B cell (primary cell): ENCODE data around the gene CCDC186. TPM values are rescaled to one million over a fixed set of nuclear protein-coding genes. Genes with fewer than 3 reads are reported as not detected.

ENCODE experiments used
- ATAC-seq: fragments of 200-7000 bp; cut with Tn5 transposase; one replicate; pipeline ENCODE4 v1.10.0; 2021; ENCODE audit warnings: low read depth, mild to moderate bottlenecking, moderate number of reproducible peaks, moderate library complexity
- CTCF ChIA-PET: fragments of 350-600 bp; sonication (Branson Sonifier 250); formaldehyde crosslinking; loops from one replicate; lab custom pipeline; 2021; ENCODE audit warnings: antibody characterized with exemption, inconsistent platforms; lab: Charles Lee
- POLR2A ChIA-PET: fragments of 350-600 bp; sonication (Branson Sonifier 250); formaldehyde crosslinking; loops from one replicate; lab custom pipeline; 2021; ENCODE audit warnings: antibody characterized with exemption; lab: Charles Lee
- DNase-seq: peaks from one replicate; pipeline ENCODE4 v3.0.0; 2013
- H2AFZ ChIP-seq: 2 replicates; pipeline ENCODE4 v1.6.1; 2012; ENCODE audit warnings: mild to moderate bottlenecking, low read depth, low read length; ENCODE audit not compliant: insufficient read depth, poor library complexity, severe bottlenecking
- H3K27ac ChIP-seq, 2 donors: 1 replicate in 1 of 2; 2 replicates in 1 of 2; pipeline ENCODE4 v1.5.1; 2012 to 2013; ENCODE audit warnings: low read length in 2 of 2, mild to moderate bottlenecking in 2 of 2, moderate library complexity in 1 of 2
- H3K27me3 ChIP-seq, 4 experiments: fragments of 200-600 bp in 1 of 4; sonication (generic) in 1 of 4; replicated peaks in 1 of 4; 1 replicate in 2 of 4; 2 replicates in 2 of 4; pipeline versions ENCODE4 v1.6.1 to v1.7.0; 2013 to 2016; ENCODE audit warnings: low read length in 3 of 4, mild to moderate bottlenecking in 2 of 4, mixed read lengths in 1 of 4, moderate library complexity in 1 of 4; ENCODE audit not compliant: insufficient read depth in 4 of 4, control insufficient read depth in 3 of 4; ENCODE audit errors: control extremely low read depth in 1 of 4
- H3K36me3 ChIP-seq, 2 experiments: replicated peaks in 1 of 2; 1 replicate in 1 of 2; 2 replicates in 1 of 2; pipeline versions ENCODE4 v1.6.1 to v1.7.1; 2013; ENCODE audit warnings: low read length in 1 of 2; ENCODE audit not compliant: insufficient read depth in 2 of 2, control insufficient read depth in 1 of 2; ENCODE audit errors: control extremely low read depth in 1 of 2, extremely low read depth in 1 of 2
- H3K4me1 ChIP-seq, 2 donors: fragments of 200-600 bp in 1 of 2; sonication (generic) in 1 of 2; 1 replicate in 1 of 2; 2 replicates in 1 of 2; pipeline versions ENCODE4 v1.5.1 to v1.6.1; 2013 to 2017; ENCODE audit warnings: low read length in 2 of 2; ENCODE audit not compliant: control insufficient read depth in 2 of 2, insufficient read depth in 2 of 2
- H3K4me2 ChIP-seq: replicated peaks from 2 replicates; pipeline ENCODE3; 2012; ENCODE audit warnings: mild to moderate bottlenecking, low read depth, low read length; ENCODE audit not compliant: poor library complexity, severe bottlenecking
- H3K4me3 ChIP-seq, 5 experiments: fragments of 200-600 bp in 1 of 5; sonication (generic) in 1 of 5; 1 replicate in 3 of 5; 2 replicates in 2 of 5; pipeline versions ENCODE4 v1.5.1 to v1.7.0; 2011 to 2016; ENCODE audit warnings: low read length in 4 of 5, mild to moderate bottlenecking in 4 of 5, low read depth in 2 of 5, control low read depth in 1 of 5, moderate library complexity in 1 of 5; ENCODE audit not compliant: insufficient read depth in 1 of 5; ENCODE audit errors: control extremely low read depth in 1 of 5, extremely low read depth in 1 of 5
- H3K79me2 ChIP-seq: fragments of 200-600 bp; sonication (generic); one replicate; pipeline ENCODE4 v1.6.0; 2016; ENCODE audit warnings: low read length; ENCODE audit not compliant: control insufficient read depth, insufficient read depth
- H3K9ac ChIP-seq: fragments of 200-600 bp; sonication (generic); 2 replicates; pipeline ENCODE4 v1.6.1; 2017; ENCODE audit warnings: mild to moderate bottlenecking, low read length, moderate library complexity
- H3K9me3 ChIP-seq, 3 donors: one replicate each; pipeline versions ENCODE4 v1.6.1 to v1.7.1; 2013; ENCODE audit warnings: low read length in 2 of 3; ENCODE audit not compliant: control insufficient read depth in 2 of 3, insufficient read depth in 1 of 3; ENCODE audit errors: control extremely low read depth in 1 of 3
- H4K20me1 ChIP-seq: 2 replicates; pipeline ENCODE4 v1.6.0; 2012; ENCODE audit warnings: mild to moderate bottlenecking, low read length; ENCODE audit not compliant: insufficient read depth, control insufficient read depth, poor library complexity, severe bottlenecking
- H3K27ac Mint-ChIP-seq: one replicate; pipeline ENCODE4 v1.8.0; 2021; ENCODE audit warnings: mixed read lengths
- H3K27me3 Mint-ChIP-seq: one replicate; pipeline ENCODE4 v1.8.0; 2021; ENCODE audit warnings: mixed read lengths
- H3K4me1 Mint-ChIP-seq: one replicate; pipeline ENCODE4 v1.8.0; 2021; ENCODE audit warnings: mixed read lengths
- H3K4me3 Mint-ChIP-seq: one replicate; pipeline ENCODE4 v1.8.0; 2021; ENCODE audit warnings: mixed read lengths
- H3K9me3 Mint-ChIP-seq: one replicate; pipeline ENCODE4 v1.8.0; 2022; ENCODE audit warnings: mixed read lengths; ENCODE audit not compliant: insufficient read depth
- CTCF ChIP-seq: fragments of 200-600 bp; IDR thresholded peaks from one replicate; pipeline ENCODE4 v1.8.0; 2022; ENCODE audit warnings: antibody characterized with exemption, mild to moderate bottlenecking
- EZH2 ChIP-seq: IDR thresholded peaks from 2 replicates; pipeline ENCODE4 v1.6.1; 2012; ENCODE audit warnings: borderline replicate concordance, low read depth, mild to moderate bottlenecking, moderate library complexity, low read length; ENCODE audit not compliant: insufficient read depth, poor library complexity, severe bottlenecking
- WGBS: methylation state at CpG from one replicate; pipeline ENCODE4 v1.1.5; 2013; ENCODE audit warnings: missing lambda C conversion rate; ENCODE audit not compliant: insufficient coverage; 5-methylcytosine and 5-hydroxymethylcytosine counted together
- intact Hi-C: fragments of 100-400 bp; cut with micrococcal nuclease; formaldehyde crosslinking; loops from one replicate; pipeline ENCODE4 v1.10.0; 2022
- polyA plus RNA-seq: library from polyadenylated mRNA; depleted of rRNA; stranded (reverse); fragments of >200 nt; gene quantifications from 2 replicates; pipeline ENCODE4 v1.2.3, GENCODE V29; 2012
- total RNA-seq, 2 donors: library from RNA; stranded (reverse); fragments of 120-200 nt in 1 of 2; gene quantifications; 1 replicate in 1 of 2; 2 replicates in 1 of 2; pipeline versions ENCODE4 v1.2.3 to v1.2.4, GENCODE V29; 2013 to 2022

Gene CCDC186
- total and polyA plus RNA-seq, 2 donors (not counting 1 experiment from before 2014, with no cell fraction given) = 8.0 to 33.8 TPM

DNA sequence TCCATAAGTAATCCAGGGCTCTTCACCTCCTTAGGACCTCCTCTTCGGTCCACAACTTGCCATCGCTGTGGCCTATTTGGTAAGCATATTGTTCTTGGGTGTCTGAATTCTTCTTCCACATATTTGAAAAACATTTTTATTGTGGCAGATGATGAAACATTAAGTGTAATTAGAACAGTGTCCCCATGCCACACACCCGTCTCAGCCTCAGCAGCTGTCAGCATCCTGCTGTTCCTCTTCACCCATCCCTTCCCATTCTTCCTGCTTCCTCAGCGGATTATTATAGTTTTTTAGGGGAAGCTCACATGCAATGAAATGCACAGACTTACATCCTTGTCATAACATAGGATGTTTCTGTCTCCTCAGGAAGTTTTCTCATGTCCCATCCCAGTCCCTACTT is 25.2 kb upstream of the CCDC186 start:
- Histone ChIP-seq H3K9me3 (no peaks in the 10 kb centered on the region), H3K36me3 (no peaks in the 10 kb centered on the region), H3K27me3 (no peaks in the 10 kb centered on the region), H3K79me2 (no peaks in the 10 kb centered on the region), H3K27ac (no peak overlapping the region), H3K4me2 (no peak overlapping the region), H3K4me1 (no peaks in the 10 kb centered on the region), H2AFZ (no peak overlapping the region), H3K9ac (no peak overlapping the region), H3K4me3 (no peak overlapping the region), H4K20me1 (no peaks in the 10 kb centered on the region)
- Mint-ChIP-seq H3K9me3 (no peaks in the 10 kb centered on the region), H3K4me3 (no peak overlapping the region), H3K27ac (no peak overlapping the region), H3K4me1 (no peaks in the 10 kb centered on the region), H3K27me3 (peaks cover 42% of the 10 kb centered on the region)
- 100% methylated on average over 2 of the region's 4 CpGs for WGBS
- ChIA-PET POLR2A (no interaction called here), CTCF (no interaction called here)
- intact Hi-C loops = no loop called here
- TF ChIP-seq EZH2 (no peak), CTCF (no peak)
- ATAC-seq = no peak
- no peak for DNase-seq

DNA sequence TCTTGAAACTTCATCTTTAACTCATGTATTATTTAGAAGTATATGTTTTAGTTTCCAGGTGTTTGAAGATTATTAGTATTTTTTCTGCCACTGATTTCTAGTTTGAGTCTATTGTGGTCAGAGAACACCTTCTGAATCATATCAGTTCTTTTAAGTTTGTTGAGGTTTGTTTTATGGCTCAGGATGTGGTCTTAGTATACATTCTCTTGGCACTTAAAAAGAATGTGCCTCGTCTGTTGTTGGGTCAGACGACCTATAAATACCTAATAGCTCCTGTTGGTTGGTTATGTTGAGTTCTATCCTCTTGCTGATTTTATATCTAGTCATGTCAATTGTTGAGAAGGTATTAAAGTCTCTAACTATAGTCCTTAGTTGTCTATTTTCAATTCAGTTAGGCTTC is 21.1 kb upstream of the CCDC186 start:
- Histone ChIP-seq H3K4me2 (no peak overlapping the region), H3K9ac (no peak overlapping the region), H3K4me1 (no peaks in the 10 kb centered on the region), H3K4me3 (no peak overlapping the region), H3K36me3 (no peaks in the 10 kb centered on the region), H3K27me3 (no peaks in the 10 kb centered on the region), H3K9me3 (no peaks in the 10 kb centered on the region), H3K27ac (no peak overlapping the region), H2AFZ (no peak overlapping the region), H3K79me2 (no peaks in the 10 kb centered on the region), H4K20me1 (no peaks in the 10 kb centered on the region)
- Mint-ChIP-seq H3K4me1 (no peaks in the 10 kb centered on the region), H3K27ac (no peak overlapping the region), H3K4me3 (no peak overlapping the region), H3K27me3 (peaks cover 21% of the 10 kb centered on the region), H3K9me3 (no peaks in the 10 kb centered on the region)
- ChIA-PET POLR2A (no interaction called here), CTCF (no interaction called here)
- no CpG with 5 or more reads among the region's 2 CpGs for WGBS
- no peak for ATAC-seq
- intact Hi-C loops = no loop called here
- TF ChIP-seq EZH2 (no peak), CTCF (no peak)
- no peak for DNase-seq
